OCI-LY1 (cell line): Measurements from ENCODE around the gene UNC13A.

Experiments
- EZH2 ChIP-seq: fragments of 200-600 bp; sonication (generic), shearing (Covaris generic); IDR thresholded peaks from 2 replicates; pipeline ENCODE4 v1.8.0; 2017; ENCODE audit warnings: borderline replicate concordance, mixed run types, mild to moderate bottlenecking, antibody characterized with exemption, low read length, moderate library complexity, mixed read lengths
- TF ChIP-seq, protein P1 (sequence below): fragments of 200-600 bp; sonication (generic), shearing (Covaris generic); IDR thresholded peaks from 2 replicates; pipeline ENCODE4 v1.5.1; 2017; ENCODE audit warnings: mild to moderate bottlenecking, antibody characterized with exemption, low read length, moderate library complexity, mixed read lengths

DNA sequence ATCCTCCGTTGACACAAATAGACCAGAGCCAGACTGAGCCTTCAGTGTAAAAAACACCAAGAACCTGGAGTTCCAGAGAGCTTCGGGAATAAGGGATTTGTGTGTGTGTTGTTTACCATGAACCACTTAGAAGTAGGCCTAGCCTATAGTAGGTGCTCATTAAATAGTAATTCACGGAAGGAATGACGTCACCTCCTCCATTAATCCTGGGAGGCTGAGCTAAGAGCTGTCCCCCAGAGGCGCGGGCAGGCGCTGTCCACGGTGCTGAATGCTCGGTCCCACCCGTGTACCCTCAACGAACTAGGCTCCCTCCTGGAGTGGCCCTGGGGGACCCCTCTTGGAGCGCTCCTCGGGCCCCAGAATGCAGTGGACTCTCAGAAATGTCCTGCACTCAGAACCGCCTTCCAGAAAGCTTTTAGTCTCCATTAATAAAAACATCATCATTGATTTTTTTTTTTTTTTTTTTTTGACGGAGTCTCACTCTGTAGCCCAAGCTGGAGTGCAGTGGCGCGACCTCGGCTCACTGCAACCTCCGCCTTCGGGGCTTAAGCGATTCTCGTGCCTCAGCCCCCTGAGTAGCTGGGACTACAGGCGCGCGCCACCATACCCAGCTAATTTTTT lies 6.5 kb downstream of the UNC13A start:
- TF ChIP-seq, protein P1, sequence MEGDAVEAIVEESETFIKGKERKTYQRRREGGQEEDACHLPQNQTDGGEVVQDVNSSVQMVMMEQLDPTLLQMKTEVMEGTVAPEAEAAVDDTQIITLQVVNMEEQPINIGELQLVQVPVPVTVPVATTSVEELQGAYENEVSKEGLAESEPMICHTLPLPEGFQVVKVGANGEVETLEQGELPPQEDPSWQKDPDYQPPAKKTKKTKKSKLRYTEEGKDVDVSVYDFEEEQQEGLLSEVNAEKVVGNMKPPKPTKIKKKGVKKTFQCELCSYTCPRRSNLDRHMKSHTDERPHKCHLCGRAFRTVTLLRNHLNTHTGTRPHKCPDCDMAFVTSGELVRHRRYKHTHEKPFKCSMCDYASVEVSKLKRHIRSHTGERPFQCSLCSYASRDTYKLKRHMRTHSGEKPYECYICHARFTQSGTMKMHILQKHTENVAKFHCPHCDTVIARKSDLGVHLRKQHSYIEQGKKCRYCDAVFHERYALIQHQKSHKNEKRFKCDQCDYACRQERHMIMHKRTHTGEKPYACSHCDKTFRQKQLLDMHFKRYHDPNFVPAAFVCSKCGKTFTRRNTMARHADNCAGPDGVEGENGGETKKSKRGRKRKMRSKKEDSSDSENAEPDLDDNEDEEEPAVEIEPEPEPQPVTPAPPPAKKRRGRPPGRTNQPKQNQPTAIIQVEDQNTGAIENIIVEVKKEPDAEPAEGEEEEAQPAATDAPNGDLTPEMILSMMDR, result no peak
- no peak for TF ChIP-seq EZH2
